ENCODE results near the gene LMO7. TPM values are rescaled to one million over a fixed set of nuclear protein-coding genes. Genes with fewer than 3 reads are reported as not detected.

The LMO7 gene
- total and polyA plus RNA-seq, 2 of the 4 experiments (the other 2 are of a cell fraction) = 266 to 367 TPM

- Histone ChIP-seq H3K9me3 (ENCODE audit: control insufficient read depth, insufficient read depth, low read length) (no peaks in the 10 kb centered on the region), H3K36me3 (ENCODE audit: control insufficient read depth, insufficient read depth, low read length) (no peaks in the 10 kb centered on the region), H2BK120ac (ENCODE audit: low read depth, low read length) (no peak overlapping the region), H2BK20ac (ENCODE audit: low read depth, low read length) (no peak overlapping the region), H3K4me2 (ENCODE audit: low read depth, low read length) (no peak overlapping the region), H2AFZ (replicated peaks; ENCODE audit: low read length, poor library complexity) (no peak overlapping the region), H4K20me1 (ENCODE audit: insufficient read depth, low read length) (peaks cover 32% of the 10 kb centered on the region; the same call in 1 of the 2 replicates), H3K27me3 (ENCODE audit: control insufficient read depth, insufficient read depth, low read length) (no peaks in the 10 kb centered on the region), H3K4ac (ENCODE audit: low read depth, low read length) (no peak overlapping the region), H3K27ac (ENCODE audit: insufficient read depth, low read length) (no peak overlapping the region), H3K23ac (ENCODE audit: low read depth, low read length) (no peak overlapping the region), H3K18ac (ENCODE audit: low read depth, low read length) (no peak overlapping the region), H4K91ac (ENCODE audit: insufficient read depth, low read depth, low read length) (no peak overlapping the region), H2AK5ac (ENCODE audit: low read depth, low read length) (no peak overlapping the region), H2BK15ac (ENCODE audit: low read depth, low read length) (no peak overlapping the region), H3K79me1 (ENCODE audit: low read depth in 1 of 2, low read length in 2 of 2) (peaks cover 16 to 33% of the 10 kb centered on the region in 2 experiments), H3K9ac (ENCODE audit: low read depth, low read length) (no peak overlapping the region), H3K9me1 (ENCODE audit: insufficient read depth, low read length) (no peaks in the 10 kb centered on the region; the same call in none of the 2 replicates), H4K8ac (ENCODE audit: low read depth in 2 of 2, low read length in 2 of 2) (peak overlapping the region in 1 of 2 experiments; percentile 9; a peak in 1 of 4 replicates), H3K14ac (replicated peaks; ENCODE audit: low read depth, low read length) (no peak overlapping the region), H4K5ac (ENCODE audit: low read depth, low read length) (no peak overlapping the region), H3K4me1 (ENCODE audit: control insufficient read depth, insufficient read depth, low read length) (peaks cover 8% of the 10 kb centered on the region), H3K56ac (ENCODE audit: extremely low read depth, insufficient read depth, low read length) (no peak overlapping the region), H2AK9ac (replicated peaks; ENCODE audit: low read depth, low read length, poor library complexity) (no peak overlapping the region), H3K4me3 (ENCODE audit: insufficient read depth, low read depth, low read length) (no peak overlapping the region), H2BK5ac (ENCODE audit: low read depth, low read length, poor library complexity, severe bottlenecking) (peak overlapping the region; percentile 46)
- DNase-seq (no peak), ATAC-seq (ENCODE audit: low read depth) (no peak)
- in situ Hi-C loops (cut with MboI; ENCODE audit: low sequenced_read_pairs) = no loop called here
- dilution Hi-C loops (cut with HindIII; ENCODE audit: low sequenced_read_pairs, unreplicated experiment) = no loop called here
- TF ChIP-seq FOS (IDR thresholded peaks at IDR 0.05; ENCODE audit: low read depth, low read length) (no peak), CTCF (conservative IDR thresholded peaks at IDR 0.05; ENCODE audit: low read depth, low read length) (no peak), USF2 (IDR thresholded peaks at IDR 0.05; ENCODE audit: low read depth, low read length) (no peak), RFX5 (IDR thresholded peaks at IDR 0.05; ENCODE audit: low read depth, low read length) (no peak), RCOR1 (IDR thresholded peaks at IDR 0.05; ENCODE audit: insufficient replicate concordance, low read length) (no peak), CEBPB (IDR thresholded peaks at IDR 0.05; ENCODE audit: low read depth, low read length) (no peak), BHLHE40 (IDR thresholded peaks at IDR 0.05; ENCODE audit: low read depth, low read length) (no peak), ELK1 (IDR thresholded peaks at IDR 0.05; ENCODE audit: borderline replicate concordance, low read depth, low read length) (no peak), CHD1 (IDR thresholded peaks at IDR 0.05; ENCODE audit: low read depth, low read length) (no peak), SMC3 (IDR thresholded peaks at IDR 0.05; ENCODE audit: low read depth, low read length) (no peak), NFE2L2 (IDR thresholded peaks at IDR 0.05; ENCODE audit: low read depth, low read length) (no peak)
- WGBS, 2 experiments (ENCODE audit: extremely low coverage in 2 of 2, insufficient read length in 1 of 2) = no CpG with 5 or more reads among the region's 2 CpGs
- intact Hi-C loops (cut with micrococcal nuclease) = no loop called here
- POLR2A ChIA-PET (ENCODE audit: unreplicated experiment) = no interaction called here
- BruUV-seq (replicated peaks) = no TSS peak
- CTCF ChIA-PET = interaction anchor here (0.6 kb wide), 1 partner anchor 28 kb away, joined by 3 read pairs; no protein-coding TSS in a partner anchor
Observed at GRCh38 chr13:75726306-75726705, 90.2 kb downstream of the LMO7 start.
